GM23338 (cell line): ENCODE data around the gene RSPO1. TPM values are rescaled to one million over a fixed set of nuclear protein-coding genes. Genes with fewer than 3 reads are reported as not detected.

ENCODE experiments used
- ATAC-seq: fragments of 200-7000 bp; cut with Tn5 transposase; 3 replicates; pipeline ENCODE4 v1.9.1; 2020
- DNase-seq: peaks from one replicate; pipeline ENCODE4 v3.0.0-alpha.2; 2015; ENCODE audit warnings: low spot score
- H2AFZ ChIP-seq: fragments of 200-600 bp; sonication (generic); 2 replicates; pipeline ENCODE4 v1.8.0; 2016; ENCODE audit warnings: antibody characterized with exemption, mild to moderate bottlenecking, moderate library complexity
- H3F3A ChIP-seq: fragments of 200-600 bp; sonication (generic); replicated peaks from 2 replicates; pipeline ENCODE4 v1.8.0; 2017; ENCODE audit warnings: antibody characterized with exemption, mixed run types, low read depth
- H3K27ac ChIP-seq: fragments of 200-600 bp; sonication (generic); 2 replicates; pipeline ENCODE4 v1.6.1; 2016; ENCODE audit warnings: low read depth
- H3K27me3 ChIP-seq: fragments of 200-600 bp; sonication (generic); 2 replicates; pipeline ENCODE4 v1.8.0; 2016; ENCODE audit warnings: mild to moderate bottlenecking, mixed run types, moderate library complexity; ENCODE audit not compliant: insufficient read depth
- H3K36me3 ChIP-seq: fragments of 200-600 bp; sonication (generic); 2 replicates; pipeline ENCODE4 v1.8.0; 2016; ENCODE audit warnings: mild to moderate bottlenecking; ENCODE audit not compliant: insufficient read depth
- H3K4me1 ChIP-seq: fragments of 200-600 bp; sonication (generic); 2 replicates; pipeline ENCODE4 v1.8.0; 2016; ENCODE audit warnings: mild to moderate bottlenecking, moderate library complexity; ENCODE audit not compliant: insufficient read depth
- H3K4me2 ChIP-seq: fragments of 200-600 bp; sonication (generic); 2 replicates; pipeline ENCODE4 v1.7.1; 2017; ENCODE audit warnings: mixed run types
- H3K4me3 ChIP-seq: fragments of 200-600 bp; sonication (generic); 2 replicates; pipeline ENCODE4 v1.6.1; 2016; ENCODE audit warnings: mixed run types
- H3K79me2 ChIP-seq: fragments of 200-600 bp; sonication (generic); replicated peaks from 2 replicates; pipeline ENCODE4 v1.8.0; 2017; ENCODE audit warnings: mild to moderate bottlenecking; ENCODE audit not compliant: insufficient read depth
- H3K9me2 ChIP-seq: fragments of 200-600 bp; sonication (generic); 2 replicates; pipeline ENCODE4 v1.8.0; 2017; ENCODE audit not compliant: insufficient read depth
- H4K20me1 ChIP-seq: fragments of 200-600 bp; sonication (generic); replicated peaks from 2 replicates; pipeline ENCODE4 v1.8.0; 2017; ENCODE audit warnings: mild to moderate bottlenecking; ENCODE audit not compliant: insufficient read depth
- H3K27ac Mint-ChIP-seq: 2 replicates; pipeline ENCODE4 v1.8.0; 2020; ENCODE audit warnings: inconsistent platforms, mild to moderate bottlenecking, moderate library complexity, mixed read lengths
- H3K27me3 Mint-ChIP-seq: 3 replicates; pipeline ENCODE4 v1.8.0; 2022; ENCODE audit warnings: low read depth, mild to moderate bottlenecking, moderate library complexity, mixed read lengths, inconsistent platforms; ENCODE audit not compliant: insufficient read depth, poor library complexity
- H3K36me3 Mint-ChIP-seq: 3 replicates; pipeline ENCODE4 v1.8.0; 2021; ENCODE audit warnings: low read depth, mild to moderate bottlenecking, inconsistent platforms, moderate library complexity, mixed read lengths
- H3K4me1 Mint-ChIP-seq: 3 replicates; pipeline ENCODE4 v1.8.0; 2020; ENCODE audit warnings: mild to moderate bottlenecking, inconsistent platforms, mixed read lengths
- H3K4me3 Mint-ChIP-seq: 3 replicates; pipeline ENCODE4 v1.8.0; 2021; ENCODE audit warnings: moderate library complexity, mild to moderate bottlenecking, inconsistent platforms, mixed read lengths
- H3K9me3 Mint-ChIP-seq: 3 replicates; pipeline ENCODE4 v1.8.0; 2020; ENCODE audit warnings: moderate library complexity, mild to moderate bottlenecking, inconsistent platforms, mixed read lengths
- CREB1 ChIP-seq: fragments of 250-450 bp; sonication (Bioruptor Pico); IDR thresholded peaks from 2 replicates; pipeline ENCODE4 v1.5.0; 2020; ENCODE audit warnings: low read depth, mild to moderate bottlenecking, moderate library complexity
- ETS1 ChIP-seq: IDR thresholded peaks from 2 replicates; pipeline ENCODE4 v1.6.1; 2016; ENCODE audit warnings: antibody characterized with exemption
- EZH2 ChIP-seq: fragments of 200-600 bp; sonication (generic); IDR thresholded peaks from one replicate; pipeline ENCODE4 v1.8.0; 2017; ENCODE audit warnings: antibody characterized with exemption, mild to moderate bottlenecking, low read depth; ENCODE audit not compliant: unreplicated experiment
- STAT1 ChIP-seq: IDR thresholded peaks from one replicate; pipeline ENCODE4 v1.6.1; 2016; ENCODE audit warnings: antibody characterized with exemption; ENCODE audit not compliant: unreplicated experiment
- ZNF331 ChIP-seq: fragments of 250-450 bp; sonication (Bioruptor Pico); IDR thresholded peaks from 2 replicates; pipeline ENCODE4 v1.5.0; 2020; ENCODE audit warnings: low read depth, mild to moderate bottlenecking, moderate library complexity
- ZNF462 ChIP-seq: fragments of 250-450 bp; sonication (Bioruptor Pico); IDR thresholded peaks from 2 replicates; pipeline ENCODE4 v1.5.0; 2020; ENCODE audit warnings: mild to moderate bottlenecking, moderate library complexity
- polyA plus RNA-seq: library from polyadenylated mRNA; unstranded; fragments of >200 nt; fragmentation: Nextera tagmentation; extraction: Ambion mirVana; gene quantifications from 2 replicates; pipeline ENCODE4 v1.2.1, GENCODE V29; 2016
- total RNA-seq: library from RNA; depleted of rRNA; stranded (reverse); fragments of >200 nt; shearing (Covaris generic); gene quantifications from 2 replicates; pipeline ENCODE4 v1.2.3, GENCODE V29; 2014

RSPO1 gene
- total and polyA plus RNA-seq, 2 experiments from 2014 or later, result 0.11 TPM; not detected in 1

GRCh38 chr1:37680933-37681332, 46.2 kb upstream of the RSPO1 start:
- Histone ChIP-seq H3K9me2 (no peaks in the 10 kb centered on the region), H3K27me3 (no peaks in the 10 kb centered on the region), H3K27ac (no peak overlapping the region), H3F3A (peaks cover 10% of the 10 kb centered on the region), H4K20me1 (peaks cover 6% of the 10 kb centered on the region), H3K4me2 (no peak overlapping the region), H3K4me3 (no peak overlapping the region), H3K79me2 (no peaks in the 10 kb centered on the region), H2AFZ (no peak overlapping the region), H3K36me3 (peaks cover 22% of the 10 kb centered on the region), H3K4me1 (no peaks in the 10 kb centered on the region)
- DNase-seq, result no peak
- no peak for ATAC-seq
- Mint-ChIP-seq H3K4me1 (peaks cover 6% of the 10 kb centered on the region), H3K4me3 (no peak overlapping the region), H3K27ac (no peak overlapping the region), H3K9me3 (no peaks in the 10 kb centered on the region), H3K27me3 (peaks cover 10% of the 10 kb centered on the region), H3K36me3 (peaks cover 41% of the 10 kb centered on the region)
- TF ChIP-seq STAT1 (no peak), ETS1 (no peak), CREB1 (no peak), ZNF462 (CRISPR knock-in tag) (no peak), ZNF331 (CRISPR knock-in tag) (no peak), EZH2 (no peak)
